ENCODE results near the gene MT1H. TPM values are rescaled to one million over a fixed set of nuclear protein-coding genes. Genes with fewer than 3 reads are reported as not detected.

MT1H gene
- total RNA-seq, 1 donor: not detected

- no peak overlapping the region for H3K4me3 ChIP-seq (ENCODE audit: insufficient read depth, low read length)
- H3K79me2 ChIP-seq (ENCODE audit: insufficient read depth, low read length): no peaks in the 10 kb centered on the region
- H3K27me3 ChIP-seq (ENCODE audit: insufficient read depth, low read length): no peaks in the 10 kb centered on the region
- no peak for TF ChIP-seq CTCF (IDR thresholded peaks at IDR 0.05; ENCODE audit: extremely low read depth, low read depth, low read length)
- no peaks in the 10 kb centered on the region for H4K20me1 ChIP-seq (ENCODE audit: insufficient read depth, low read length)
- H3K9me3 ChIP-seq (ENCODE audit: low read depth, low read length): no peaks in the 10 kb centered on the region
- H2AFZ ChIP-seq (ENCODE audit: low read length): no peak overlapping the region
- no peak overlapping the region for H3K27ac ChIP-seq (ENCODE audit: low read depth, low read length)
- DNase-seq (ENCODE audit: insufficient read length, low spot score, missing footprints): no peak
- H3K4me1 ChIP-seq (ENCODE audit: insufficient read depth, low read length): peaks cover 14% of the 10 kb centered on the region
- H3K36me3 ChIP-seq (ENCODE audit: insufficient read depth, low read length): no peaks in the 10 kb centered on the region
- no peak overlapping the region for H3K4me2 ChIP-seq (ENCODE audit: insufficient read depth, low read length)
Measured at GRCh38 chr16:56684926-56685590, 15.4 kb downstream of the MT1H start.

- no peak for DNase-seq (ENCODE audit: insufficient read length, low spot score, missing footprints)
- H3K79me2 ChIP-seq (ENCODE audit: insufficient read depth, low read length): no peaks in the 10 kb centered on the region
- H3K4me2 ChIP-seq (ENCODE audit: insufficient read depth, low read length): no peak overlapping the region
- no peaks in the 10 kb centered on the region for H3K9me3 ChIP-seq (ENCODE audit: low read depth, low read length)
- no peaks in the 10 kb centered on the region for H3K27me3 ChIP-seq (ENCODE audit: insufficient read depth, low read length)
- H3K27ac ChIP-seq (ENCODE audit: low read depth, low read length): no peak overlapping the region
- no peaks in the 10 kb centered on the region for H4K20me1 ChIP-seq (ENCODE audit: insufficient read depth, low read length)
- H3K4me1 ChIP-seq (ENCODE audit: insufficient read depth, low read length): peaks cover 14% of the 10 kb centered on the region
- no peaks in the 10 kb centered on the region for H3K36me3 ChIP-seq (ENCODE audit: insufficient read depth, low read length)
- TF ChIP-seq CTCF (IDR thresholded peaks at IDR 0.05; ENCODE audit: extremely low read depth, low read depth, low read length): no peak
- H3K4me3 ChIP-seq (ENCODE audit: insufficient read depth, low read length): no peak overlapping the region
- H2AFZ ChIP-seq (ENCODE audit: low read length): no peak overlapping the region
Measured at GRCh38 chr16:56686758-56687157, 17.1 kb downstream of the MT1H start.

GRCh38 chr16:56688762-56689161, 19.1 kb downstream of the MT1H start:
- H3K27me3 ChIP-seq (ENCODE audit: insufficient read depth, low read length): no peaks in the 10 kb centered on the region
- no peaks in the 10 kb centered on the region for H3K79me2 ChIP-seq (ENCODE audit: insufficient read depth, low read length)
- DNase-seq (ENCODE audit: insufficient read length, low spot score, missing footprints): no peak

GRCh38 chr16:56689171-56689570, 19.6 kb downstream of the MT1H start:
- no peak overlapping the region for H3K4me3 ChIP-seq (ENCODE audit: insufficient read depth, low read length)
- no peaks in the 10 kb centered on the region for H3K36me3 ChIP-seq (ENCODE audit: insufficient read depth, low read length)
- no peak overlapping the region for H3K27ac ChIP-seq (ENCODE audit: low read depth, low read length)
- DNase-seq (ENCODE audit: insufficient read length, low spot score, missing footprints): no peak
- H3K4me1 ChIP-seq (ENCODE audit: insufficient read depth, low read length): no peaks in the 10 kb centered on the region
- no peak overlapping the region for H3K4me2 ChIP-seq (ENCODE audit: insufficient read depth, low read length)
- H3K27me3 ChIP-seq (ENCODE audit: insufficient read depth, low read length): no peaks in the 10 kb centered on the region
- H3K79me2 ChIP-seq (ENCODE audit: insufficient read depth, low read length): no peaks in the 10 kb centered on the region
- TF ChIP-seq CTCF (IDR thresholded peaks at IDR 0.05; ENCODE audit: extremely low read depth, low read depth, low read length): no peak
- H2AFZ ChIP-seq (ENCODE audit: low read length): no peak overlapping the region
- H4K20me1 ChIP-seq (ENCODE audit: insufficient read depth, low read length): no peaks in the 10 kb centered on the region
- no peaks in the 10 kb centered on the region for H3K9me3 ChIP-seq (ENCODE audit: low read depth, low read length)

More at GRCh38 chr16:56688762-56689161, 19.1 kb downstream of the MT1H start:
- Histone ChIP-seq H3K9me3 (ENCODE audit: low read depth, low read length) (no peaks in the 10 kb centered on the region), H3K36me3 (ENCODE audit: insufficient read depth, low read length) (no peaks in the 10 kb centered on the region), H3K4me1 (ENCODE audit: insufficient read depth, low read length) (peaks cover under 1% of the 10 kb centered on the region), H3K27ac (ENCODE audit: low read depth, low read length) (no peak overlapping the region), H3K4me3 (ENCODE audit: insufficient read depth, low read length) (no peak overlapping the region), H4K20me1 (ENCODE audit: insufficient read depth, low read length) (no peaks in the 10 kb centered on the region), H2AFZ (ENCODE audit: low read length) (no peak overlapping the region), H3K4me2 (ENCODE audit: insufficient read depth, low read length) (no peak overlapping the region)
- TF ChIP-seq CTCF (IDR thresholded peaks at IDR 0.05; ENCODE audit: extremely low read depth, low read depth, low read length): no peak

Measured in osteoblast (primary cell).